Measurements from ENCODE around the gene TASP1.

TASP1 gene, protein sequence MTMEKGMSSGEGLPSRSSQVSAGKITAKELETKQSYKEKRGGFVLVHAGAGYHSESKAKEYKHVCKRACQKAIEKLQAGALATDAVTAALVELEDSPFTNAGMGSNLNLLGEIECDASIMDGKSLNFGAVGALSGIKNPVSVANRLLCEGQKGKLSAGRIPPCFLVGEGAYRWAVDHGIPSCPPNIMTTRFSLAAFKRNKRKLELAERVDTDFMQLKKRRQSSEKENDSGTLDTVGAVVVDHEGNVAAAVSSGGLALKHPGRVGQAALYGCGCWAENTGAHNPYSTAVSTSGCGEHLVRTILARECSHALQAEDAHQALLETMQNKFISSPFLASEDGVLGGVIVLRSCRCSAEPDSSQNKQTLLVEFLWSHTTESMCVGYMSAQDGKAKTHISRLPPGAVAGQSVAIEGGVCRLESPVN

DNA sequence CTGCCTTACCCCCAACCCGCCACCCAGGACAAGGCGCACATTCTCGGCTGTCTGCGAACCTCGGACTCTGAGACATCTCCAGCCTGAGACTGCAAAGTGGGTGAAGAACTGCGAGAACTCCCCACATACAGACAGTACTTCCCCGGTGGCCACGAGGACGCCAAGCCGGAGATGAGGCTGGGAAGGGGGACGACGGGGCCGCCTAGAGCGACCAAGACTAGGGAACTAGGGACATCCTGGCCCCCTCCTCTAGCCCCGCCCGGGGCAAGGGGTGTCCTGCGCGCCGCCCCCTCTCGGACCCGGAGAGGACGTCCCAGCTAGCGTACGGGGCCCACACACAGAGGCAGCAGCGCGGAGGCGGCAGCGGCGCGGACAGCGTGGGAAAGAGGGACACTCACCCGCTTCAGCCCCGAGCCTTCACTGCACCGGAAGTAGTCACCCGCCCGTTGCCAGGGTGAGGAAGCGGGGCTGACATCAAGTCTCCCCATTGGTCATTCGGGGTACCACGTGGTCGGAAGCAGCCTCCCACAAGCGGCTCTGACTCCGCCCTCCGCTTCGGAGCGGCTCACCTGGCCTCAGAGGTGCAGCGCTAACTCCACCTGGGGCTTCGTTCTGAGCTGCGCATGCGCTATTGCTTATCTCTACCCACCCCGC lies at the start of gene TASP1:
Gene TASP1 (minus strand): TSS at position 437 of the 654 bp plus-strand sequence. CDS start 8,854 bp downstream, outside the sequence.
- H3K4me3 ChIP-seq (ENCODE audit: low read depth, low read length) = peak within 1 kb of the TSS; percentile 82
- TF ChIP-seq CTCF (IDR thresholded peaks at IDR 0.05; ENCODE audit: borderline replicate concordance, insufficient read depth, low read depth, low read length) = no peak

GRCh38 chr20:13687815-13688214 lies 49.1 kb upstream of the TASP1 start:
- no peak overlapping the region for H3K4me3 ChIP-seq (ENCODE audit: low read depth, low read length)
- no peak for TF ChIP-seq CTCF (IDR thresholded peaks at IDR 0.05; ENCODE audit: borderline replicate concordance, insufficient read depth, low read depth, low read length)

DNA sequence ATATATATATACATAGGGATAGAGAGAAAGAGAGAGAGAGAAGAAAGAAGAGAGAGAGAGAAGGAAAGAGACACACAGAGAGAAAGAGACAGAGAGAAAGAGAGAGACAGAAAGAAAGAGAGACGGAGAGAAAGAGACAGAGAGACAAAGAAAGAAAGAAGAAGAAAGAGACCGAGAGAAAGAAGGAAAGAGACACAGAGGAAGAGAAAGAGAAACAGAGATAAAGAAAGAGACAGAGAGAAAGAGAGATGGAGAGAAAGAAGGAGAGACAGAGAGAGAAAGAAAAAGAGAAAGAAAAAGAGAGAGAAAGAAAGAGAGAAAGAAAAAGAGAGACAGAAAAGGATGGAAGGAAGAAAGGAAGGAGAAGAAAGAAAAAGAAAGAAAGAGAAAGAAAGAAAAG lies 46.9 kb upstream of the TASP1 start:
- H3K4me3 ChIP-seq (ENCODE audit: low read depth, low read length) = no peak overlapping the region
- TF ChIP-seq CTCF (IDR thresholded peaks at IDR 0.05; ENCODE audit: borderline replicate concordance, insufficient read depth, low read depth, low read length) = no peak

DNA sequence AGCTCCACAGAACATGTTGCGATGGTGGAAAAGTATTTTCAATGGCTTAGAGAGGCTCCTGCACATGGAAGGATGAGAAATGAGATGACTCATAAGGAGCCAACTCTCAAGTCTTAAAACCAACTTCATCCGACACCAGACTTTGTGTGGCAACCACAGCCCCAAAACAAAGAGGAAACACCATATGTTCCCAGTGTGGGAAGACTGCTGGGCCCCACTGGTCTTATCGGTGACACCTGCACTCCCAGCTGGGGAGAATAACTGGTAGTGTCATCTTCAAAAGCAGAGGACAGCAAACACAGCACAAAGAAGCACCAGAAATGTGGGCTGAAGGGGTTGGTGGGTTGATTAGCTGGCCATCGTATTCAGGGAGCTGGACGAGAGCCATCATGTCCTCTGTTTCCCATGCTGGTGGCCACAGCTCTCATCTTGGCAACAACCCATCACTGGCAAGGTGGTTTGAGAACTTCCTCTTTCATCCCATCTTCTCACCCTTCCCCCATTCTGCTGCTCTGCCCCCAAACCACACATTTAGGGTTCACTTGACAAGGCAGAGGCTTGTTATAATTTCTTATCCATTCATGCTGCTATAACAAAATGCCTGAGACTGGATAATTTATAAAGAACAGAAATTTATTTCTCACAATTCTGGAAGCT lies 46.0 kb upstream of the TASP1 start:
- no peak overlapping the region for H3K4me3 ChIP-seq (ENCODE audit: low read depth, low read length)
- TF ChIP-seq CTCF (IDR thresholded peaks at IDR 0.05; ENCODE audit: borderline replicate concordance, insufficient read depth, low read depth, low read length) = no peak

GRCh38 chr20:13683833-13684232 lies 45.1 kb upstream of the TASP1 start:
- TF ChIP-seq CTCF (IDR thresholded peaks at IDR 0.05; ENCODE audit: borderline replicate concordance, insufficient read depth, low read depth, low read length) = no peak
- no peak overlapping the region for H3K4me3 ChIP-seq (ENCODE audit: low read depth, low read length)

DNA sequence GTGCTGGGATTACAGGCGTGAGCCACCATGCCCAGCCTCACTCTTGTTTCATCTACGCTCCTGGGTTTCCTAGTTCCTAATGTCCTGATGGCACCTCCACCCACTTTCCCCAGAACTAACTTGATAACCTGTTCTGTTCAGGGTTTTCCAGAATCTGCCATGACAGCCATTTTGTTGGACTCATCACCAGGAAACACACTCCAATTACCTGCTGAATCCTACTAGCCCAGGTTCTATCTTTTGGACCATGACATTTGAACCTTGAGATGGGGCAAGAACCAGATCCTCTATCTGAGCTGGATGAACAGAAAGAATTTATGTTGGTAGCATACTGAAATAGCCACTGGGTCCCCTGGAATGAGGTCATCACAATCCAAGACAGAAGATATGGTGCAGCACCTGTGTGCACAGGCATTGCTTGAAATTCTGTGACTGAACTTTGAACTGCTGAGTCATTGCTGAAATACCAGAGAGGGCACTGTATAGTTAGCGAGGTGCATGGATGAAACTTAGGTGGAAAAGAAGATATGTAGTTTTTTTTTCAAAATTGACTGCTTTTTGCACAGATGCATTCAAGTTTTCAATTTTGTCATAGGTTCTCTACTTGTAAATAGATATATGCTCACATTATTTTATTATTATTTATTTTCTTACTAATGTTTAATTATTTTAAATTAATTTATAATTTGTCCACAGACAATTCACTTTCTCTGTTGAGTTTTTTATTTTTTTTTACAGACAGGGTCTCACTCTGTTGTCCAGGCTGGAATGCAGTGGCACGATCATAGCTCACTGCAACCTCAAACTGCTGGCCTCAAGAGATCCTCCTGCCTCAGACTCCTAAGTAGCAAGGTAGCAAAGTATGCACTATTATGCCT lies 42.8 kb upstream of the TASP1 start:
- TF ChIP-seq CTCF (IDR thresholded peaks at IDR 0.05; ENCODE audit: borderline replicate concordance, insufficient read depth, low read depth, low read length) = no peak
- H3K4me3 ChIP-seq (ENCODE audit: low read depth, low read length) = no peak overlapping the region
